ENCODE results near the gene CERS1.

- no peak for TF ChIP-seq CTCF (IDR thresholded peaks at IDR 0.05)
- TF ChIP-seq POLR2A (IDR thresholded peaks at IDR 0.05) = no peak
Observed at GRCh38 chr19:18933297-18933696, 37.3 kb upstream of the CERS1 start.

Measured in testis (tissue), 2 donors.